ENCODE results near the gene ARNT2.

The ARNT2 gene

GRCh38 chr15:80619680-80620079 is 215.5 kb downstream of the ARNT2 start:
- TF ChIP-seq CTCF (IDR thresholded peaks at IDR 0.05; ENCODE audit: control extremely low read depth, extremely low read depth, low read depth, missing control alignments) = no peak
- POLR2A ChIA-PET = no interaction called here
- CTCF ChIA-PET = interaction anchor here (1.4 to 2.9 kb wide), 3 partner anchors 10 to 157 kb away, joined by 3 to 12 read pairs (median 8); no protein-coding TSS in a partner anchor
- no peak for DNase-seq (ENCODE audit: extremely low spot score)

GRCh38 chr15:80620141-80620540 is 216.0 kb downstream of the ARNT2 start:
- no peak for DNase-seq (ENCODE audit: extremely low spot score)
- ChIA-PET CTCF (interaction anchor here (1.4 to 2.9 kb wide), 2 partner anchors 10 to 156 kb away, joined by 8 to 12 read pairs; no protein-coding TSS in a partner anchor), POLR2A (no interaction called here)
- TF ChIP-seq CTCF (IDR thresholded peaks at IDR 0.05; ENCODE audit: control extremely low read depth, extremely low read depth, low read depth, missing control alignments) = no peak

- no peak for DNase-seq (ENCODE audit: extremely low spot score)
- no peak for TF ChIP-seq CTCF (IDR thresholded peaks at IDR 0.05; ENCODE audit: control extremely low read depth, extremely low read depth, low read depth, missing control alignments)
- POLR2A ChIA-PET = no interaction called here
- CTCF ChIA-PET = interaction anchor here (2.9 kb wide), 1 partner anchor 9 kb away, joined by 12 read pairs; no protein-coding TSS in a partner anchor
These were observed 216.7 kb downstream of the ARNT2 start for GRCh38 chr15:80620931-80621330.

- DNase-seq (ENCODE audit: extremely low spot score) = no peak
- CTCF ChIA-PET = no interaction called here
- TF ChIP-seq CTCF (IDR thresholded peaks at IDR 0.05; ENCODE audit: control extremely low read depth, extremely low read depth, low read depth, missing control alignments) = no peak
- POLR2A ChIA-PET = no interaction called here
These were observed 222.5 kb downstream of the ARNT2 start for GRCh38 chr15:80626643-80627120.

- no peak for DNase-seq (ENCODE audit: extremely low spot score)
- ChIA-PET POLR2A (no interaction called here), CTCF (interaction anchor here (2.8 kb wide), 1 partner anchor 9 kb away, joined by 12 read pairs; no protein-coding TSS in a partner anchor)
- no peak for TF ChIP-seq CTCF (IDR thresholded peaks at IDR 0.05; ENCODE audit: control extremely low read depth, extremely low read depth, low read depth, missing control alignments)
These were observed 225.2 kb downstream of the ARNT2 start for GRCh38 chr15:80629355-80629754.

GRCh38 chr15:80630981-80631380 is 226.8 kb downstream of the ARNT2 start:
- ChIA-PET CTCF (interaction anchor here (2.8 kb wide), 1 partner anchor 10 kb away, joined by 12 read pairs; no protein-coding TSS in a partner anchor), POLR2A (no interaction called here)
- DNase-seq (ENCODE audit: extremely low spot score) = no peak
- TF ChIP-seq CTCF (IDR thresholded peaks at IDR 0.05; ENCODE audit: control extremely low read depth, extremely low read depth, low read depth, missing control alignments) = no peak
